ENCODE results near the gene AMMECR1. TPM values are rescaled to one million over a fixed set of nuclear protein-coding genes. Genes with fewer than 3 reads are reported as not detected.

Gene AMMECR1
- total and polyA plus RNA-seq, 2 of the 4 experiments (the other 2 are of a cell fraction), result 7.0 to 11.3 TPM

GRCh38 chrX:110170029-110170428 lies 147.9 kb downstream of the AMMECR1 start:
- Histone ChIP-seq H3K56ac (ENCODE audit: extremely low read depth, insufficient read depth, low read length) (no peak overlapping the region), H3K9me1 (ENCODE audit: insufficient read depth, low read length) (peaks cover 11% of the 10 kb centered on the region; the same call in 1 of the 2 replicates), H2BK15ac (ENCODE audit: low read depth, low read length) (no peak overlapping the region), H3K4ac (ENCODE audit: low read depth, low read length) (no peak overlapping the region), H4K91ac (ENCODE audit: insufficient read depth, low read depth, low read length) (no peak overlapping the region), H2AK5ac (ENCODE audit: low read depth, low read length) (no peak overlapping the region), H3K4me3 (ENCODE audit: insufficient read depth, low read depth, low read length) (no peak overlapping the region), H2AFZ (replicated peaks; ENCODE audit: low read length, poor library complexity) (no peak overlapping the region), H2AK9ac (replicated peaks; ENCODE audit: low read depth, low read length, poor library complexity) (no peak overlapping the region), H2BK120ac (ENCODE audit: low read depth, low read length) (no peak overlapping the region), H3K18ac (ENCODE audit: low read depth, low read length) (no peak overlapping the region), H3K79me1 (ENCODE audit: low read depth in 1 of 2, low read length in 2 of 2) (no peaks in the 10 kb centered on the region), H3K14ac (replicated peaks; ENCODE audit: low read depth, low read length) (no peak overlapping the region), H3K36me3 (ENCODE audit: control insufficient read depth, insufficient read depth, low read length) (0 out of 2 replicates have a peak, but pooled peaks cover 4% of the 10 kb centered on the region), H3K27ac (ENCODE audit: insufficient read depth, low read length) (no peak overlapping the region), H4K20me1 (ENCODE audit: insufficient read depth, low read length) (0 out of 2 replicates have a peak, but pooled peaks cover 3% of the 10 kb centered on the region), H3K27me3 (ENCODE audit: control insufficient read depth, insufficient read depth, low read length) (no peaks in the 10 kb centered on the region; the same call in 1 of the 2 replicates), H4K8ac (ENCODE audit: low read depth in 2 of 2, low read length in 2 of 2) (no peak overlapping the region), H3K4me1 (ENCODE audit: control insufficient read depth, insufficient read depth, low read length) (peaks cover 4% of the 10 kb centered on the region; the same call in 1 of the 2 replicates), H2BK5ac (ENCODE audit: low read depth, low read length, poor library complexity, severe bottlenecking) (no peak overlapping the region), H3K23ac (ENCODE audit: low read depth, low read length) (no peak overlapping the region), H3K4me2 (ENCODE audit: low read depth, low read length) (no peak overlapping the region), H3K9ac (ENCODE audit: low read depth, low read length) (no peak overlapping the region), H2BK20ac (ENCODE audit: low read depth, low read length) (no peak overlapping the region), H4K5ac (ENCODE audit: low read depth, low read length) (no peak overlapping the region), H3K9me3 (ENCODE audit: control insufficient read depth, insufficient read depth, low read length) (no peaks in the 10 kb centered on the region)
- ATAC-seq (ENCODE audit: low read depth), result no peak
- intact Hi-C loops (cut with micrococcal nuclease), result no loop called here
- TF ChIP-seq CHD1 (IDR thresholded peaks at IDR 0.05; ENCODE audit: low read depth, low read length) (no peak), CTCF (conservative IDR thresholded peaks at IDR 0.05; ENCODE audit: low read depth, low read length) (no peak), BHLHE40 (IDR thresholded peaks at IDR 0.05; ENCODE audit: low read depth, low read length) (no peak), MXI1 (IDR thresholded peaks at IDR 0.05; ENCODE audit: borderline replicate concordance, low read depth, low read length) (no peak), RAD21 (IDR thresholded peaks at IDR 0.05; ENCODE audit: low read length) (no peak), CEBPB (IDR thresholded peaks at IDR 0.05; ENCODE audit: low read depth, low read length) (no peak), POLR2A (IDR thresholded peaks at IDR 0.05; ENCODE audit: low read depth, low read length) (no peak), RFX5 (IDR thresholded peaks at IDR 0.05; ENCODE audit: low read depth, low read length) (no peak), MAZ (IDR thresholded peaks at IDR 0.05; ENCODE audit: borderline replicate concordance, low read depth, low read length) (no peak), MAFK (IDR thresholded peaks at IDR 0.05; ENCODE audit: low read depth, low read length) (no peak), NFE2L2 (IDR thresholded peaks at IDR 0.05; ENCODE audit: low read depth, low read length) (no peak), RCOR1 (IDR thresholded peaks at IDR 0.05; ENCODE audit: insufficient replicate concordance, low read length) (no peak), SMC3 (IDR thresholded peaks at IDR 0.05; ENCODE audit: low read depth, low read length) (no peak), ELK1 (IDR thresholded peaks at IDR 0.05; ENCODE audit: borderline replicate concordance, low read depth, low read length) (no peak), FOS (IDR thresholded peaks at IDR 0.05; ENCODE audit: low read depth, low read length) (no peak)
- TF ChIP-seq, protein P1, sequence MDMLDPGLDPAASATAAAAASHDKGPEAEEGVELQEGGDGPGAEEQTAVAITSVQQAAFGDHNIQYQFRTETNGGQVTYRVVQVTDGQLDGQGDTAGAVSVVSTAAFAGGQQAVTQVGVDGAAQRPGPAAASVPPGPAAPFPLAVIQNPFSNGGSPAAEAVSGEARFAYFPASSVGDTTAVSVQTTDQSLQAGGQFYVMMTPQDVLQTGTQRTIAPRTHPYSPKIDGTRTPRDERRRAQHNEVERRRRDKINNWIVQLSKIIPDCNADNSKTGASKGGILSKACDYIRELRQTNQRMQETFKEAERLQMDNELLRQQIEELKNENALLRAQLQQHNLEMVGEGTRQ (IDR thresholded peaks at IDR 0.05; ENCODE audit: low read depth, low read length), result no peak
- DNase-seq, result no peak
- dilution Hi-C loops (cut with HindIII; ENCODE audit: low sequenced_read_pairs, unreplicated experiment), result no loop called here
- in situ Hi-C loops (cut with MboI; ENCODE audit: low sequenced_read_pairs), result no loop called here
- no TSS peak for BruUV-seq (replicated peaks)
- CTCF ChIA-PET, result interaction anchor here (0.5 to 0.6 kb wide), 2 partner anchors 140 to 549 kb away, joined by 3 to 6 read pairs; no protein-coding TSS in a partner anchor
- WGBS, 2 experiments (ENCODE audit: extremely low coverage in 2 of 2, insufficient read length in 1 of 2), result 43% methylated on average over 1 of the region's 3 CpGs; no CpG with 5 or more reads in 1 of the 2 experiments
- POLR2A ChIA-PET (ENCODE audit: unreplicated experiment), result no interaction called here
